Body of pancreas (tissue), 4 donors: ENCODE measurements around the gene STRIP1.

Experiments used
- CTCF ChIP-seq, 7 experiments: fragments of 450-650 bp in 4 of 7; fragments of 200-600 bp in 3 of 7; sonication (generic) in 3 of 7; IDR thresholded peaks; one replicate each; pipeline ENCODE4 v1.5.1; 2016 to 2019; ENCODE audit warnings: antibody characterized with exemption in 7 of 7
- POLR2A ChIP-seq, 3 donors: fragments of 450-650 bp; IDR thresholded peaks; one replicate each; pipeline ENCODE4 v1.6.1; 2016; ENCODE audit warnings: antibody characterized with exemption in 3 of 3, mild to moderate bottlenecking in 2 of 3

- no peak for TF ChIP-seq CTCF (IDR thresholded peaks at IDR 0.05)
- no peak for TF ChIP-seq POLR2A (IDR thresholded peaks at IDR 0.05)
These were observed 37.9 kb upstream of the STRIP1 start for GRCh38 chr1:109996476-109996875.
